Embryonic facial prominence (tissue), 1 donor: ENCODE results near the gene ZNF778.
A peak's percentile ranks its signal among the peaks of the same experiment; 100 is the strongest.

Experiments
- DNase-seq: peaks from one replicate; pipeline ENCODE4 v3.0.0-alpha.2; 2016; ENCODE audit errors: extremely low spot score

ZNF778 gene

DNA sequence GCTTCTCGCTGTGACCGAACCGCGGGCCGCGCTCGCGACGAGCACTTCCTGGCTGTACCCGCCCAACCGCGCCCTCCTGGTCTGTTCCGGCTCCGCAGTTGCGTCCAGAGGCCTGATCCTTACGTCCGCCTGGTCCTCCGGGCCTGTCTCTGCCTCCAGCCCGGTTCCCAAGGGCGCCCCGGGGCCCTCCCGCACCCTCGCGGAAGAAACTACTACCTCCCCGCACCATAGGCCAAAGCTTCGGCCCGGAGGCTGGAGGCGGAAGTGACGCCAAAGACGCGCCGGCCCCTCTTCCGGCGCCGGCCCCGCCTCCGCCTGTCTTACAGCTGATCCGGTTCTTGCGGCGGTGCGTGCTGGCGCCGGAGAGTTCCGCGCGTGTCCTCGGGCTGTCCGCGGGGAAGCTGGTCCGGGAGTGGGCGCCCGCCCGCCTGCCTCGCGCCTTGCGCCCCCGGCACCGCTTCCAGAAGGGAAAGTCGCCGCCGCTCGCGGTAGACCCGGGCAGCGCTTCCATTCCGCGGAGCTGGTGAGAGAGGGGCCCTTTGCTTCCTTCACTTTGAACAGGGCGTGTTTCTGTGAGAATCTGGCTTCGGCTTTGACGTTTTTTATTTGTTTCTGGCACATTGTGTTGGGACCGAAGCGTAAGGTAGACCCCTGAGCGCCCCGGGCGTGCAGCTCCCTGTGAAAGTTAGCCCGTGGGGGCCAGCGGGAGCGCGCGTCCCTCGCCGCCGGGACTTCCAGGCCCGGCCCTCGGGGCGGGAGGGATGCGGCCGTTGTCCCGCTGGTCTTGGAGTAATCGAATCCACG lies at the start of gene ZNF778:
ZNF778 (plus strand) TSS at position 316 of the 804 bp plus-strand sequence. CDS start 3,425 bp downstream, outside the sequence.
- DNase-seq = peak; percentile 65

DNA sequence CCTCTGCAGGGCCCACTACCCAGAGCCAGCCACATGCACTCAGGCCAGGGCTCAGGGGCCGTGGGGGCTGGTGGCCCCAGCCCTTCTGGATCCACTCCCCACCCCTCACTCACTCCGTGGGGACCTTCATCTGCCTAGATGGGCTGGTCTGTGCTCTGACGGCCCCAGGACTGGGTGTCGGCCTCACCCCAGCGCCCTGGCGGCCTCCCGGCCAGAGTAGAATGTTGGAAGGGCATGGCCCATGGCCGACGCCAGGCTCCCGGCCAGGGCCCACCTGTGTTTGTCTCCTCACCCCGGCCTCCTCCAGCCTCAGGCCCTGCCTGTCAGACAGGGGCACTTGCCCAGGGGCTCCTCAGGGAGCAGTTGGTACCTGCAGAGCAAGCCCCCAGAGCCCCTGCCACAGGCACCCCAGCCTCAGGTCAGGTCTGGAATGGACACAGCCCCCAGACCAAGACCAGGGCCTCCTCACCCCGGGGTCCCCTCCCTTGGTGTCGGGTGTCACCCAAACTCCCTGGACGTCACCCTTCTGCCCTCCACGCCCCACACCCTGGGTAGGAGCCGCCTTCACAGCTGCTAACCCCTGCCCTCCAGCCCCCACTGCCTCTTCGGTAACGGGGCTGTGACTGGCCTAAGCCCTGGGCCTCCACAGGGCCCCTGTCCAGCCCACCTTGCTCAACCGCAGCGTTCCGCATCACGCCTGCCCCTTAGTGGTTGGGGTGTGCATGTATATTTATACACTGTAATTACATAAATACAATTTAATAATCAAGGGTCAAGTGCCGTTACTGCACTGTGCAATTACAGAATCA lies 48.9 kb upstream of the ZNF778 start:
- DNase-seq = no peak

DNA sequence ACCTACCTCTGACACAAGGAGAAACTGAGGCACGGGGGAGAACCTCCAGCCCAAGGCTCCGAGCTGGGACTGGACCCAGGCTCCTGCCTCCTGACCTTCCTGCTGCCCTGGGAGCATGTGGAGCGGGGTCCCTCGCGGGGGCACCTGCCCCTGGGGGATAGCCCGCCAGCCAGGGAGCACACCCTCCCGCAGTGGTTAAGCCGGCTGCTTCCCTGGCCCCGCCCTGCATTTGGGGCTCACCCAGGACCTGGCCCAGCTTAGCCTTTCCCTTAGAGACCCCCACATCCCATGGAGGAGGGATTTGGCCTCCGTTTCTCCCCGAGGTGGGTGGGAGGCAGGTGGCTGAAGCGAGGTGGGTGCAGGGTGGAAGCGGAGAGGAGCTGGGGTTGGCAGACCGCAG lies 47.7 kb upstream of the ZNF778 start:
- no peak for DNase-seq

DNA sequence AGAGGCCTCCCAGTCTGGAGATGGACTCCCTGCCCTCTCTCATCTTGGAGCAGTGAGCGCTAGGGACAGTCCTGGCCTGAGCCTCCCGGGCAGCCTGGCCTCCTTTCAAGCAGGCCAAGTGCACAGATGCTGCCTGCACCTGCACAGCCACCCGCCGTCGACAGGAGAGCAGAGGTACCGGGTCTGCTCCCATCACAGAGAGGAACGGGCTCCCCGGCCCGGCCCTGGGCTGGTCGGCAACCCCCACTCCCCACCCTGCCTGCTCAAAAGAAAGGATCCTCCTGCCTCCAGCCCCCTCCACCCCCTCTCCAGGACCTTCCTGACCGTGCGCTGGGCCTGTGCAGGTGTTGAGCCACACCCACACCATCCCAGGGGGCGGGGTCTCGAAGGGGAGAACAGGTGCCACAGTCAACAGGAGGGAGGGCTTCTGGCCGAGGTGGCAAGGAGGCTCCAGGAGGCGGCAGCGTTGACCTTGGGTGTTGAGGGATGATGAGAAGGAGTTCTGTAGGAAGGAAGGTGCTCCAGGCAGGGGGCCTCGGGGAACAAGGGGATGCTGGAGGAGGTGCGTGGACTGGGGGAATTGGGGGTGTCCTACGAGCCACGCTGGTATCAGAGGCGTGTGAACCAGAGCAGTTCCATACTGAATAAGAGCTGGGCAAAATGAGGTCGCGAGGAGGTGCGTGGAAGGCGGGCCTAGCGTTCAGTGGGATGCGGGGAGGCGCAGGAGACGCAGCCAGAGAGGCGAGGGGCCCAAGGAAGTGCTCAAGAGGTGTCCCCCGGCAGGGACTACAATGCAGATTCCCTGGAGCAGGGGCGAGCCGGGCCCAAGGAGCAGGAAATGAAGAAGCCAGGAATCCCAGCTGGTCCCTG lies 46.9 kb upstream of the ZNF778 start:
- no peak for DNase-seq

DNA sequence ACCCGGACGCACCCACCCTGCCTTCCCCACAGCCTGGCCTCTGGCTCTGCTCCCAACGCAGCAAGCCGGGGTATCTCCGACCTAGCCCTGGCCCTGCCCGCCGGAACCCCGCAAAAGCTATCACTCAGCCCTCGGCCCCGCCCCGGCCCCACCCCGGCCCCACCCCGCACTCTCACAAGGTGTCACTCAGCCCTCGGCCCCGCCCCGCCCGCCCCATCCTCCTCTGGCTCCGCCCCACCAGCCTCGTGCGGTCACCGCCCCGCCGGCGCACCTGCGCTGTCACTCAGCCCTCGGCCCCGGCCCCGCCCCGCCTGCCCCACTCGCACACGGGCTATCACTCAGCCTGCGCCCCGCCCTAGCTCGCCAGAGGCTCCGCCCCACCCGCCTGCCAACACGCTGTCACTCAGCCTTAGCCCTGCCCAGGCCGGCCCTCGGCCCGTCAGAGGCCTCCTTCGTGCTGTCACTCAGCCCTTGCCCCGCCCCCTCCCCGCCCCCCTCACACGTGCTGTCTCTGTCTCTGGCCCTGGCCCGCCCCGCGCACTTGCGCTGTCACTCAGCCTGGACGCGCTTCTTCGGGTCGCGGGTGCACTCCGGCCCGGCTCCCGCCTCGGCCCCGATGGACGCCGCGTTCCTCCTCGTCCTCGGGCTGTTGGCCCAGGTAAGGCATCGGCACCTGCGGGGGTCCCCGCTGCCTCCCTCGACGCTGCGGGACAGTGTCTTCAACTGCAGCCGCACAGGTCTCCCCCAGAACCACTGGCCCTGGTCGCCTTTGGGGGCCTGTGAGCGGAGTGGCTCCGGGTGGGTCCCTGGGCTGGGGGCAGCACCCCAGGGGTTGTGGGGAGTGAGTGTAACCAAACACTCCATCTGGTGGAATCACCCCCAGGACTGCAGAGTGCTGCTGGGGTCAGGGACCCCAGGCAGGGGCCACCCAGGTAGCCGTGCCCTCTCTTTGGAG lies 46.0 kb upstream of the ZNF778 start, which contains the start of gene CDH15:
CDH15 (plus strand) TSS at position 533 of the 955 bp plus-strand sequence; CDS start at position 617, 84 bp downstream.
- DNase-seq = peak; percentile 66

DNA sequence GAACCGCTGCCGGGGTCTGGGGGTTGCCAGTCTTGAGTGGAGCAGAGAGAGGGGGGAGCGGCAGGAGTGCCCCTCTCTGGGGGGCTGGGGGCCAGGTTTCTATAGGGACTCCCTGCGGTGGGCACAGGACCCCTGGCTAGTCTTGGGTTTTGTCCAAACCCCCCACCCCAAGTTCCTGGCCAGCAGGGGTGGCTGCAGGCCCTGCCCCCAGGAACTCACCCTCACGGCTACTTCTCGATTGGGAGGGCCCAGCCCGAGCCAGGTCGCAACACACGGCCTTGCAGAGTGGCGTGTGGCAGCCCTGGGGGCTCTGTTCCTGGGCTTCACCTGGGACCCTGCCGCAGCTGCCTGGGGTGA lies 45.4 kb upstream of the ZNF778 start:
- DNase-seq = no peak

DNA sequence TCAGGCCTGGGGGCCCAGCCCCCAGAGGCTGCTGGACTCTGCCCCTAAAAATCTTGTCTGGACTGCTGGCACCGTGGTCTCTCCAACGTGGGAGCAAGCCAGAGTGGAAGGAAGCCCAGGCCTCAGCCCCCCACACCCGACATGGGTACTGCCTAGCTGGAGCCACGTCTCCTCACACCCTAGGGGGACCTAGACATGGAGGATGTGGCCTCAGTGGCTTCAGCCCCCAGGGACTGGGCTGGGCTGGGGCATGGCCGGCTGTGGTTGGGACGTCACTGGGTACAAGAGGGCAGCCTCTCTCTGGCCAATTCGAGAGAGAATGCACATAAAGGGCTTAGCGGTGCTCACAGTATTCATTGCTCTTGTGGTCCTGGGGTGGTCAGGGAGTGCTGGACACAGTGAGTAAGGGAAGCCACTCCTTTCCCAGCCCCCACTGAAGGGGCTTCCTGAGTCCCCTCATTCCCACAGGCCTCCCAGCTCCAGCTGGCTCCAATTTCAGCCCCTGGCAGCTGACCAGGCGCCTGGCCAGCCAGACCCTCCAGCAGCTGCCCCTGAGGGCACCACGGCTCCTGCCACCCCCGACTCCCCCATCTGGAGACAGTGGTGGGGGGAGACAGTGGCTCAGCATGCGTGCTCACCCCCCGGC lies 44.9 kb upstream of the ZNF778 start:
- DNase-seq = no peak

DNA sequence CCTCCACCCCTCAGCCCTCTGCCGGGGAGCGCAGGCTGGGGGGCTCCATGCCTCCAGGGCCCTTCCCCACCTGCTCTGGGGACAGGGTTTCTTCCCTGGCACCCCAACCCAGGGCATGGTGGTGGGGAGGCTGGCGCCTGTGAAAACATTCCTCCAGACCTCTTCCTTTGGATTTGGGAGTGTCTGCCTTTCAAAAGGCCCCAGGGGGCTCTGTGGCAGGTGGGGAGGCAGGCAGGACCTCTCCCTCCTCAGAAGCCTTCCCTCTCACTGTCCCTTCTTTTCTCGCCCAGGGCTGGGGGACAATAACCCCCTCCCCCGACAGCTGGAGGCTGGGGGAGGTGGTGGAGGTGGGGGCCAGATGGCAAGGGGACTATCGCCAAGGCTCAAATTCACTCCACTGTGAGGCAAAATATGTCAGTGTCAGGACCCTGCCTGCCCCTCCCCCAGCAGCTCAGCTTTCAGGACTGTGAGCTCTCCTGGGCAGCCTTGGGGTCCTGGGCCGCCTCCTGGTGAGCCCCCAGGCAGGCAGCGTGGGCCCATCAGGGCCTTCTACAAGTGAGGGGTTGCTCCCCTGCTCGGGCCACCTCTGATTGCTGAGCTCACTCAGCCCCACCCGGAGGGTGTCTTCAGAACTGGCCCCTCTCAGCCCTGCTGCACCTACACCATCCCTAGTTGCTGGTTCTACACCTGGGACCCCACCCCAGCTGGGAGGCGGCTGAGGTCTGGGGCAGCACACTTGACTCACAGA lies 44.2 kb upstream of the ZNF778 start:
- DNase-seq = no peak

DNA sequence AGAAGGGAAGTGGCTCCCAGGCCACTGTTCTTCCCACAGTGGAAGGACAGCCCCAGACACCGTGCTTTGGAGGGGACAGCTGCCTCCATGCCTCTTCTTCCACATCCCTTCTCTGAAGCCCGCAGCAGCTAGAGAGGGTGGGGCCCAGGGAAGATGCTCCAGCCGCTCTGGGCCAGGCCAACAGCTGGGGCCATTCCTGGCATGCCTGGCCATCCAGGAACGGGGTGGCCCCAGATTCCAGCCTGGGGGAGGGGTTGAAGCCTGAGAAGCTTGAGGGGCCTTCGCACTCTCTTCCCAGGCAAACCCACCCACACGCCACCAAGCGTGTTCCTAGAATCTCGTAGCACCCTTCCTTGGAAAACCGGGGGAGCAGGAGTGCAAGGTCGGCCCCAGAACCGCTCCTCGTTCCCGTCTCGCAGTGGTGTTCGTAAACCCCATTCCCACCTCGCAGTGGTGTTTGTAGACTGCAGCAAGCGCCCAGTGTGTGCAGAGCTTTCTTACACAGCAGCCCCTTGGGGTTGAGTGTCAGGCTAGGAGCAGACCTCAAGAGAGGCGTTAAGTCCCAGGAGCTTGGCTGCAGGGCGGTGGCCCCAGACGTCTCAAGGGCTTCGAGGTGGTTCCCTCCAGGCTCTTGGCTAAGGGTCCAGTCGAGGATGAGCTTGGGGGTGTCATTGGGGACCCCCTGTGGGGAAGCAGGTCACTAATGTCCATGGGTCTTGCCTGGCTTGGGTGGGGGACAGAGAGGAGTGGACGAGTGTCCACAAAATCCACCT lies 43.3 kb upstream of the ZNF778 start:
- DNase-seq = no peak

DNA sequence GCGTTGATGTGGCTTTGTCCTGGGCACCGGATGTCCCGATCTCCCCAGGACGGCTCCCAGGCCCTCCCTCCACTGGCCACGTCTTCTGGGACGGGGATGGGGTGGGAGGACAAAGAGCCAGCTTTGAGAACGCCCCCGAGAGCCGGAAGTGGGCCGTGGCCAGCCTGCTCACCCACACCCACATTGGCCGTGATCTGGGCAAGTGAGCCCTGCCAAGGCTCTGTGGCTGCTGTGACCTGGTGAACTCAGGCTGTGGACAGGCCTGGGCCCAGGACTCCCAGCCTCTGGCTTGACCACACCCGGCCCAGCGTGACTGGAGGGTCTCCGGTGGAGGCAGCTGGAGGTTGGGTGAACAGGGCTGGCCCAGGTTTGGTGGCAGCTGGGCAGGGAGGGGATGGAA lies 42.6 kb upstream of the ZNF778 start:
- DNase-seq = no peak

DNA sequence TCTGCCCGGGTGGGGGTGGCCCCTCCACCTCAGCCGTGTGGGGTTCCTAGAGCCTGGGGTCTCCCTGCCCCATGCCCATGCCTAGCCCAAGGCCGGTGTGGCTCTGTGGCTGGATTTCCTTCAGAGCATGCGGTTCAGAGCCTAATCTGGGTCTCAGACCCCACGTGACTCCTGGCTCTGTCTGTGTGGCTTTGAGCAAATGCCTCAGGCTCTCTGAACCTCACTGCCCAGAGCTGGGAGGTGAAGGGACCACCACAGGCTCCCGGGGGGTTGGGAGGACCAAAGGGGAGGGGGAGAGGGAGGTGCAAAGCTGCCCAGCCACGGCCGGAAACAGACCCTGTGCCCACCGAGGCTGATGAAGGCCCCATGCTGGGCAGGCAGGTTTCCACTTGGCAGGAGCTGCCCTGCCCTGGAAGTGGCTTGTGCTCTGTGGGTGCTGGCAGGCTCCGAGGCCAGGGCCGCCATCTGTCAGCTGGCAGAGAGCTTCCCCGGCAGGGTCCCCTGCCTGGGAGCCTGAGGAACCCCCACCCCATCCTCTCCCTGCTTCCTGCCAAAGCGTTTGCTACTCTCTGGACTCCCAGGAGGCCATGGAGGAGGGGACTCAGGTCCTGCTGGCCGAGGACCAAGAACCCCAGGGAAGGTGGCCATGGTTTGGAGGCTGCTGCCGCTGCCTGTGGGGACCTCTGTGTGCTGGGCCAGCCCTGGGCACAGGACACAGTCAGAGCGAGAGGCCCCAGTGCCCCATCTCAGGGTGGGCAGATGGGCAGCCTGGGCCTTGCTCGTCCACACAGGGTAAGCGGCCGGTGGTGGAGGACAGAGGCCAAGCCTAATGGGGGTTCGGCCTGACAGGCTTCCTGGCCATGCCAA lies 42.0 kb upstream of the ZNF778 start:
- DNase-seq = no peak

DNA sequence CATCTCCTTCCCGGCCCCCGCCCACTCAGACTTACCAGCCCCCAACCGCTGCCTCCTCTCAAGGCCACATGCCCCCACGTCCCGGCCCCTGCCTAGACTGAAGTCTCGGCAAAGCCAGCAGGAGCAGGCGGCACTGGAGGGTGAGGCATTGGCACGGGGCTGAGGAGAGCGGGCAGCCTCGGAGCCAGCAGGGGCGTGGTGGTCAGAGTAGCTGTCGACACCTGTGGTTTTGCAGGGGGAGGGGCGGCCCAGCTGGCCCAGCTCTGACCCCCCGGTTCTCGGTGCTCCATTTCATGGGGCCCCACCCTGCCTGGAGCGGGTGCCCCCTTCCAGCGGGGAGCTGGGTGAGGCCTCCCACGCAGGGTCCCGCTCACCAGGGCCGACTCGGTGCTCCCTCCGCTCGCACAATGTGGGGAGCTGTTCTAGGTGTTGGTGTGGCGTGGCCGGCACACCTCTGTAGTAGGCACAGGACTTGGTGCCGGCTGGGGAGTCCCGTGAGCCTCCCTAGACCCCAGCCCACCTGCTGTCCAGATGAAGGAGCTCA lies 41.3 kb upstream of the ZNF778 start:
- no peak for DNase-seq

DNA sequence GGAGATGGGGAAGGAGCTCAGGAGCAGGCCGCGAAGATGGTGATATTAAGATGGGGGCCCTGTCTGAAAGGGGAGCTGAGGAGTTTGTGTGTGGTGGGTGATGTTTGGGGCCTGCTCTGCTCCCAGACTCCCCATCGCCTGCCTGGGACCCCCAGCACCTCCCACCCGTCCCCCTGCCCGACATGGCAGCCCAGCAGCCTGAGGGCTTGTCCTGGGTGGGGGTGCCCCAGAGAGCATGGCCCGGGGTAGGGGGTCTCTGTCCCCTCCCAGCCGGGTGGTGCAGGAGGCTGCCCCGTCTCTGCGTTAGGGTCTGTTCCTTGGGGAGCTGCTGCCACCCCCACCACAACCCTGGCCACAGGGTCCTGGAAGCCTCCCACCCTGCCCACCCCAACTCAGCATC lies 40.8 kb upstream of the ZNF778 start:
- DNase-seq = no peak

DNA sequence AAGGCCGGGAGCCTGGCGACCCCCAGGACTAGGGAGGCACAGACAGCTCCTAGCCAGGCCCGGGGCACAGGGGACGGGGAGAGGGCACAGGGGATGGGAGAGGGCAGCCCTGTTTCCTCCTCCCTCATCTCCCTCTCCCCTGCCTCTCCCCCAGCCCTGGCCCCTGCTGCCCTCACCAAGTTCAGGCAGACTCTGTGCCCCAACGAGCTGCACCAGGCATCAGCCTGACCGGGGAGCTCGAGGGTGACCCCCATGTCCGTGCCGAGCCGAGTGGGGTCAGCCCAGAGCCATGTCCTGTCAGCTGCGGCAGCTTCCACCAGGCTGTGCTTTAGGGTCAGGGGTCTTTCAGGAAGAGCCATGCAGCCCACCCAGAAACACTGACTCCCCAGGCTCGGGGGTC lies 40.0 kb upstream of the ZNF778 start:
- DNase-seq = no peak

DNA sequence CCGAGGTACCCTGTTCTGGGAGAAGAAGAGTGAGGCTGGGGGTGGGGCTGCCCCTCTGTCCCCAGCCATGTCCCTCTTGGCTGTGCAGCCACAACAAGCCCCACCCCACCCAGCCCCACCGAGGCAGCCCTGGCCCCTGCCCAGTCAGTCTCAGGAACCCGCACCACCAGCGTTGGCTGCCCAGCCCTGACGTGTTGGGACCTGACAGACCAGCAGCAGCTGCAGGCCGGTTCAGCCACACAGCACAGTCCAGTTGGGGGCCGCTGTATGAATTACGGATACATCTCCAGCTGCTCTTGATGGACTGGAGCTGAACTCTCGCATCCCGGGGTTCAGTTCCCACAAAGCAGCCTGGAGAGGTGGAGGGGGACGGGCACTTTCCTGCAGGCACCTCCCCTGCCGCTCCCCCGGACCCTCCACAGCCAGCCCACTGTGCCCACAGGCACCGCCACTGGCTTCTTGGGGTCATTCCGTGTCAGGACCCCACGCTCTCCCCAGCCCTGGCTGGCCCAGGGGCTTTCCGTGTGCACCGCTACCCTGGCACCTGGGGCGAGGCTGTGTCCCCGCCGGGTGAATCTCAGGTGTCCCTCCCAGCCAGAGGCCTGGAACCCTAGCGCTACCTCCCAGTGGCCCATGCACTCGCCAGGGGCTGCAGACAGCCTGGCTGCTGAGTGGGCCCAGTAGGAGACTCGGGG lies 38.9 kb upstream of the ZNF778 start:
- no peak for DNase-seq

DNA sequence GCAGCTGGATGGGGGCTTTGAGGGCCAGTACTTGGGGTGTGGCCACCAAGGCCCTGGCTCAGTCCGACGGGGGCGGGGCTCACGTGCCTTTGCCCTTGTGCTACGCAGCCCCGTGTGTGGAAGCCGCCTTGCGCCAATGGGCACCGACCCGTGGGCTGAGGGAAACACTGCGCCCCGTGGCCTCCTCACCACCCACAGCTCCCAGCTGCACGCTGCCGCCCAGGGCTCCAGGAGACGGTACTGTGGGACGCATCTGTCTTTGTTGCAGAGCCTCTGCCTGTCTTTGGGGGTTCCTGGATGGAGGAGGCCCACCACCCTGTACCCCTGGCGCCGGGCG lies 38.4 kb upstream of the ZNF778 start:
- no peak for DNase-seq

DNA sequence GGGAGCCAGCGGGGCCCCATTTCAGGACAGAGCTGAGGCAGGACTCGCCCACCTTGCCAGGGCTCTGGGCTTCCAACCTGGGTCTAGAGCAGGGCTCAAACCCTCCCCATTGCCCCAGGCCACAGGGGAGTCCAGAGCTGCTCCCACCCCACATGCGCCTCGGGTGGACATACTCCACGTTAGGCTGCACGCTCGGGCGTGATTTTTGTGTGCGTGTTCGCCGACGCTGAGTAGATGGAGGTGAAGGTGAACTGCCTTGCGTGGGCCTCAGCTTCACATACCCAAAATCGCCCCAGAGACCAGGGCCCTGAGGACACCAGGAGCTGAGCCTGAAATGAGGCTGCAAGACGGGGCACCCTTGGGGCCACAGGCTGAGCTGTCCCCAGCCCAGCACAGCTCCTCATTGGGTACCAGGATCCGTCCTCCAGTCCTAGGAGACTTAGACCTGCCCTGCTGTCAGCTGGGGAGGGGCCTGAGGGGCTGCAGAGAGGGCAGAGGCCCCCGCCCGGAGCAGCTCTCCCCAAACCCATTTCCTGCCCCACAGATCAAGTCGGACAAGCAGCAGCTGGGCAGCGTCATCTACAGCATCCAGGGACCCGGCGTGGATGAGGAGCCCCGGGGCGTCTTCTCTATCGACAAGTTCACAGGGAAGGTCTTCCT lies 37.7 kb upstream of the ZNF778 start:
- no peak for DNase-seq
